Measurements from ENCODE around the gene MB.
A peak's percentile ranks its signal among the peaks of the same experiment; 100 is the strongest.

MB gene

GRCh38 chr22:35593891-35594470, 23.1 kb downstream of the MB start:
- no peak for DNase-seq (ENCODE audit: low read depth)

- no peak for DNase-seq (ENCODE audit: low read depth)
Observed at GRCh38 chr22:35593071-35593890, 23.8 kb downstream of the MB start.

- no peak for DNase-seq (ENCODE audit: low read depth)
Observed at GRCh38 chr22:35592418-35592967, 24.6 kb downstream of the MB start.

GRCh38 chr22:35591714-35592417, 25.3 kb downstream of the MB start:
- no peak for DNase-seq (ENCODE audit: low read depth)

GRCh38 chr22:35590634-35591295, 26.4 kb downstream of the MB start:
- no peak for DNase-seq (ENCODE audit: low read depth)

GRCh38 chr22:35589756-35590093, 27.4 kb downstream of the MB start:
- DNase-seq (ENCODE audit: low read depth) = no peak

- DNase-seq (ENCODE audit: low read depth) = no peak
Observed at GRCh38 chr22:35589071-35589755, 27.9 kb downstream of the MB start.

- no peak for DNase-seq (ENCODE audit: low read depth)
Observed at GRCh38 chr22:35587896-35588295, 29.2 kb downstream of the MB start.

GRCh38 chr22:35587447-35587870, 29.7 kb downstream of the MB start:
- no peak for DNase-seq (ENCODE audit: low read depth)

GRCh38 chr22:35586771-35587170, 30.4 kb downstream of the MB start:
- no peak for DNase-seq (ENCODE audit: low read depth)

- peak; percentile 34 for DNase-seq (ENCODE audit: low read depth)
Observed at GRCh38 chr22:35582861-35583670, 34.1 kb downstream of the MB start.

- DNase-seq (ENCODE audit: low read depth) = no peak
Observed at GRCh38 chr22:35582218-35582860, 34.8 kb downstream of the MB start.

GRCh38 chr22:35581023-35581413, 36.1 kb downstream of the MB start:
- DNase-seq (ENCODE audit: low read depth) = no peak

GRCh38 chr22:35580351-35581022, 36.6 kb downstream of the MB start:
- DNase-seq (ENCODE audit: low read depth) = no peak

GRCh38 chr22:35578836-35579575, 38.1 kb downstream of the MB start:
- no peak for DNase-seq (ENCODE audit: low read depth)

GRCh38 chr22:35577799-35578659, 39.1 kb downstream of the MB start:
- DNase-seq (ENCODE audit: low read depth) = no peak

- DNase-seq (ENCODE audit: low read depth) = no peak
Observed at GRCh38 chr22:35576671-35577070, 40.5 kb downstream of the MB start.

GRCh38 chr22:35575116-35575748, 41.9 kb downstream of the MB start:
- DNase-seq (ENCODE audit: low read depth) = no peak

Measured in stimulated activated CD8-positive, alpha-beta memory T cell treated with anti-CD3 and anti-CD28 coated beads, Interleukin-12 subunit alpha, Interleukin-12 subunit beta, amount 100 ng/mL, for 1 hour (primary cell).